CD4-positive, alpha-beta T cell (primary cell): ENCODE measurements around the gene ABR. TPM values are rescaled to one million over a fixed set of nuclear protein-coding genes. Genes with fewer than 3 reads are reported as not detected.
"Not testable (repeated sequence)": the region's sequence is repeated elsewhere in the genome, so short reads cannot be mapped to it uniquely, and the experiment has no call there.

Experiments used
- ATAC-seq: fragments of 200-7000 bp; cut with Tn5 transposase; one replicate; pipeline ENCODE4 v1.10.0; 2022; ENCODE audit warnings: mild to moderate bottlenecking; ENCODE audit not compliant: poor library complexity
- CTCF ChIA-PET: fragments of 350-600 bp; sonication (Branson Sonifier 250); formaldehyde crosslinking; loops from one replicate; lab custom pipeline; 2021; ENCODE audit warnings: antibody characterized with exemption, inconsistent platforms; lab: Charles Lee
- POLR2A ChIA-PET: fragments of 350-600 bp; sonication (Branson Sonifier 250); formaldehyde crosslinking; loops from one replicate; lab custom pipeline; 2021; ENCODE audit warnings: antibody characterized with exemption, inconsistent platforms; lab: Charles Lee
- DNase-seq, 14 experiments: peaks; one replicate each; pipeline ENCODE4 v3.0.0-alpha.2; 2013 to 2020; ENCODE audit warnings: mixed read lengths in 2 of 14
- H3K27ac ChIP-seq, 2 donors: one replicate each; pipeline versions ENCODE4 v1.5.1 to v1.7.0; 2013; ENCODE audit warnings: low read length in 2 of 2, low read depth in 1 of 2, mild to moderate bottlenecking in 1 of 2
- H3K27me3 ChIP-seq, 2 experiments: 1 replicate in 1 of 2; 2 replicates in 1 of 2; pipeline versions ENCODE4 v1.6.1 to v1.7.0; 2013; ENCODE audit warnings: low read length in 2 of 2, control low read depth in 1 of 2, mild to moderate bottlenecking in 1 of 2, moderate library complexity in 1 of 2; ENCODE audit not compliant: insufficient read depth in 2 of 2, control insufficient read depth in 1 of 2
- H3K36me3 ChIP-seq: one replicate; pipeline ENCODE4 v1.6.1; 2013; ENCODE audit warnings: low read length, control low read depth; ENCODE audit not compliant: insufficient read depth
- H3K4me1 ChIP-seq: one replicate; pipeline ENCODE4 v1.6.1; 2013; ENCODE audit warnings: low read length, control low read depth; ENCODE audit not compliant: insufficient read depth
- H3K4me3 ChIP-seq: one replicate; pipeline ENCODE4 v1.5.1; 2013; ENCODE audit warnings: mild to moderate bottlenecking, low read length, moderate library complexity
- H3K9me3 ChIP-seq, 2 experiments: 1 replicate in 1 of 2; 2 replicates in 1 of 2; pipeline versions ENCODE4 v1.6.1 to v1.7.0; 2013; ENCODE audit warnings: low read length in 2 of 2, mild to moderate bottlenecking in 2 of 2, control low read depth in 1 of 2, moderate library complexity in 1 of 2; ENCODE audit not compliant: control insufficient read depth in 1 of 2, insufficient read depth in 1 of 2
- H3K27ac Mint-ChIP-seq: one replicate; pipeline ENCODE4 v1.8.0; 2020; ENCODE audit warnings: mixed read lengths
- H3K27me3 Mint-ChIP-seq: one replicate; pipeline ENCODE4 v1.8.0; 2021; ENCODE audit warnings: mixed read lengths
- H3K36me3 Mint-ChIP-seq: one replicate; pipeline ENCODE4 v1.8.0; 2021; ENCODE audit warnings: low read depth, mixed read lengths
- H3K4me1 Mint-ChIP-seq: one replicate; pipeline ENCODE4 v1.8.0; 2021; ENCODE audit warnings: low read depth, mixed read lengths
- H3K4me3 Mint-ChIP-seq: one replicate; pipeline ENCODE4 v1.8.0; 2020; ENCODE audit warnings: mild to moderate bottlenecking, mixed read lengths
- H3K9me3 Mint-ChIP-seq: one replicate; pipeline ENCODE4 v1.8.0; 2020; ENCODE audit warnings: mixed read lengths
- CTCF ChIP-seq: fragments of 200-600 bp; IDR thresholded peaks from one replicate; pipeline ENCODE4 v1.8.0; 2022; ENCODE audit warnings: antibody characterized with exemption, mild to moderate bottlenecking
- intact Hi-C, 2 experiments: fragments of 100-400 bp; cut with DNase I in 1 of 2; cut with micrococcal nuclease in 1 of 2; formaldehyde crosslinking; loops; one replicate each; pipeline versions ENCODE4 v1.15.1 to v1.9.0; 2023 to 2025; cut with DNase I, micrococcal nuclease
- total RNA-seq, 174 experiments: library from RNA in 2 of 174; stranded (reverse) in 2 of 174; gene quantifications; one replicate each; pipeline ENCODE4 v1.2.3 and lab custom pipeline; 2021 to 2026

Gene ABR
- total RNA-seq, 2 experiments from 2014 or later = 72.4 to 74.8 TPM

GRCh38 chr17:996554-997344, 183.0 kb downstream of the ABR start, which contains the start of gene TIMM22:
TIMM22 (plus strand) TSS chr17:997129; CDS start chr17:997143, 14 bp downstream.
- H3K4me3 ChIP-seq = peak within 1 kb of the TSS; percentile 100
- H3K4me1 ChIP-seq = peaks cover 24% of the 10 kb centered on the region
- intact Hi-C loops = loop anchor here (1.0 to 5.0 kb wide), 10 partner anchors 15 to 852 kb away; partner anchors contain the start of genes GLOD4 (in 2 of the 2), MRM3 (in 2 of the 2), VPS53 (in 2 of the 2) and NXN (in 1 of the 2)
- Mint-ChIP-seq H3K4me3 (peak within 1 kb of the TSS; percentile 100), H3K9me3 (peaks cover 3% of the 10 kb centered on the region), H3K27ac (peak within 1 kb of the TSS; percentile 93), H3K36me3 (peaks cover 33% of the 10 kb centered on the region), H3K4me1 (peaks cover 27% of the 10 kb centered on the region), H3K27me3 (no peaks in the 10 kb centered on the region)
- no peaks in the 10 kb centered on the region for H3K27me3 ChIP-seq
- H3K27ac ChIP-seq = peak within 1 kb of the TSS; percentile 73 to 86
- H3K36me3 ChIP-seq = peaks cover 23% of the 10 kb centered on the region
- TF ChIP-seq CTCF = peak; percentile 93
- DNase-seq = peak; percentile 86 to 98 (median 90)
- POLR2A ChIA-PET = interaction anchor here (1.1 to 2.6 kb wide), 8 partner anchors 18 to 585 kb away, joined by 3 to 44 read pairs (median 8); partner anchors contain the start of genes GEMIN4, GLOD4, MRM3 and NXN
- peak; percentile 92 for ATAC-seq
- peaks cover 15 to 30% of the 10 kb centered on the region in 2 experiments for H3K9me3 ChIP-seq
- CTCF ChIA-PET = interaction anchor here (0.6 to 2.5 kb wide), 22 partner anchors 9 to 586 kb away, joined by 3 to 53 read pairs (median 5); partner anchors contain the start of genes GLOD4, MRM3, NXN and VPS53

- not testable (repeated sequence) for H3K4me3 Mint-ChIP-seq, H3K27me3 ChIP-seq, H3K9me3 Mint-ChIP-seq, H3K4me3 ChIP-seq, DNase-seq, H3K27me3 Mint-ChIP-seq, H3K27ac Mint-ChIP-seq, ATAC-seq, H3K27ac ChIP-seq, H3K36me3 ChIP-seq
- H3K4me1 Mint-ChIP-seq = peaks cover 27% of the 10 kb centered on the region
- Histone ChIP-seq H3K9me3 (peaks cover 15 to 30% of the 10 kb centered on the region in 2 experiments), H3K4me1 (peaks cover 24% of the 10 kb centered on the region)
- H3K36me3 Mint-ChIP-seq = peaks cover 19% of the 10 kb centered on the region
- intact Hi-C loops = loop anchor here (5.0 kb wide), 3 partner anchors 118 to 583 kb away; partner anchors contain the start of gene VPS53 (in 1 of the 2)
- ChIA-PET POLR2A (interaction anchor here (2.1 kb wide), 1 partner anchor 213 kb away, joined by 27 read pairs; the partner anchor contains the start of genes GLOD4 and MRM3), CTCF (interaction anchor here (1.9 to 2.5 kb wide), 3 partner anchors 15 to 583 kb away, joined by 6 to 53 read pairs (median 11); partner anchors contain the start of gene NXN)
Measured at GRCh38 chr17:995324-995723, 184.5 kb downstream of the ABR start.

DNA sequence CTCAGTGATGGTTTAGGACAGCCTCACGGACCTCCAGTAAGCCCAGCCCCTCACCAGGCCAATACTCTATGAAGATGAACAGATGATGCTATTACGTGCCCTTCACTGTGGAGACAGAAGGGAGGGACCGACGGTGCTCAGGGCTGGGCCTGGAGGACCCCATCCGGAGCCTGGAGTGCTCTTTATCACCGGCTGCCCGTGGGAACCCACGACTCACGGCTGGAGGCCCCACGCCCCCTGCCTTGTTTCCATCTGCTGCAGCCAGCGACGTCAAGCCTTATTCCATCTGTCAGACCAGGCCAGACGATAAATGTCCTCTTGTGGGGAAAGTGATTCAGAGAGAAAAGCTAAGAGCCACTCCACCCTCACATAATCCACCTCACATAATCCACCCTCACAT, 186.8 kb downstream of the ABR start:
- CTCF ChIA-PET = no interaction called here
- Mint-ChIP-seq H3K27ac (no peak overlapping the region), H3K9me3 (peaks cover 3% of the 10 kb centered on the region), H3K4me3 (no peak overlapping the region), H3K4me1 (peaks cover 13% of the 10 kb centered on the region), H3K36me3 (peaks cover 7% of the 10 kb centered on the region), H3K27me3 (no peaks in the 10 kb centered on the region)
- Histone ChIP-seq H3K4me1 (peaks cover 15% of the 10 kb centered on the region), H3K36me3 (no peaks in the 10 kb centered on the region), H3K4me3 (no peak overlapping the region), H3K27me3 (no peaks in the 10 kb centered on the region), H3K27ac (no peak overlapping the region), H3K9me3 (peaks cover 15 to 30% of the 10 kb centered on the region in 2 experiments)
- no peak for TF ChIP-seq CTCF
- DNase-seq (no peak), ATAC-seq (no peak)
- POLR2A ChIA-PET = no interaction called here
- intact Hi-C loops = no loop called here
